GM12891 (cell line): ENCODE results near the gene MMP8.

Experiments
- POLR2A ChIP-seq: IDR thresholded peaks from 2 replicates; pipeline ENCODE4 v1.6.1; 2011; ENCODE audit warnings: low read depth, low read length, control low read depth
- POLR2AphosphoS5 ChIP-seq: IDR thresholded peaks from 2 replicates; pipeline ENCODE4 v1.6.1; 2011; ENCODE audit warnings: low read depth, low read length, control low read depth
- POU2F2 ChIP-seq: IDR thresholded peaks from 2 replicates; pipeline ENCODE4 v1.6.1; 2011; ENCODE audit warnings: low read depth, mild to moderate bottlenecking, control low read depth, low read length, moderate library complexity
- TAF1 ChIP-seq: IDR thresholded peaks from 2 replicates; pipeline ENCODE4 v1.6.1; 2011; ENCODE audit warnings: low read depth, low read length, control low read depth

DNA sequence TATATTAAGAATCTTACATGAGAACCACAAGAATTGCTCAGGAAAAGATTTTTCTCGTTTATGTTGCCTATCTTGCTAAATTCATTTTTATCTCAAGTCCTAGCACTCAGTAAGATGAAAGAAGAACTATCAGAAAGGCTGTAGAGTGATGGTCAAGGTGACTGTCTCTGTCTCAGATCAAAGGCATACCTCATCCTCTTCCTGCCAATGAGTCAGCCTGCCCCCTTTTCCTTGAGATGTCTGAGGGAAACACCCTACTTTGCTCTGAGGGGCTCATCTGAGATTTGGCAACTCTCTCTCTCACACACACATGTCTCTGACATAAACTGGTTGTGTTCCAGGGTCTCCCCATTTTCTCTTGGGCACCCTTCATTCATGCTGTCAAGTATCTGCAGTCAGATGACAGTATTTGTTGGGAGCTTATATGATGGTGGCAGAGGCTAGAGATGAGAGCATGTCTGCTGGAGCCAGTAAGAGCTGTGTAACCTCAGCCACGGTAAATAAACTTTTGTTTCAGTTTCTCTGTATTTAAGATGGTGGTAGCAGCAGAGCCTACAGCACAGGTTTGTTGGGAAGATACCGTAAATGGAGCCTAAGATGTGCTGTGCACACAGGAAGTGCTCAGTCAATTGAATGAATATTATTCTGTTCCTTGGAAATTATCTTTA, 20.8 kb downstream of the MMP8 start:
- TF ChIP-seq TAF1 (no peak), POLR2A (no peak), POU2F2 (no peak), POLR2AphosphoS5 (no peak)
